GM19324 (cell line): ENCODE measurements around the gene SLC66A1.

Source experiments
- ATAC-seq: cut with Tn5 transposase; IDR thresholded peaks from one replicate; pipeline ENCODE4 v1.9.1; 2021; ENCODE audit warnings: mild to moderate bottlenecking, moderate library complexity; ENCODE audit not compliant: unreplicated experiment, low FRiP score

The SLC66A1 gene

GRCh38 chr1:19342062-19342750 is 30.1 kb downstream of the SLC66A1 start:
- ATAC-seq = no peak

GRCh38 chr1:19342894-19343616 is 30.9 kb downstream of the SLC66A1 start:
- ATAC-seq = no peak

- ATAC-seq = no peak
These were observed 31.7 kb downstream of the SLC66A1 start for GRCh38 chr1:19343617-19344350.

GRCh38 chr1:19344372-19344810 is 32.3 kb downstream of the SLC66A1 start:
- no peak for ATAC-seq

DNA sequence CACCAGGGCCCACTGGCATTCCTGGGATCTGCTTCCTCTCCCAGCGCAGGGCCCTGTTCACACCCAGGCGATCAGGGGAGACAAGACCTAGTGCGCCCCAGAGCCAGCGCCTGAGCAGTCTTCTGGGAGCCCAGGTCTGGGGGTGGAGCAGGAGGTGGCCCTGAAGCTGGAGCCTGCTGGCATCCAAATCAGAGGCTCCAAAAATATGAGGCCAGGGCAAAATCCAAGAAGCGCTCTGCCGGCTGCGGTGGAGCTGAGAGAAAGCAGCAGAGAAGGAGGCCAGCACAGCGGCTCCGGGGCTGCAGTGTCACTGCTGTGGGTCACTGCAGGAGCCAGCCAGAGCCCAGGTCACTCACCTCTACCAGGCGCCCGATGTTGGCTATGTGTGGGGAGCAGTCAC is 32.7 kb downstream of the SLC66A1 start:
- no peak for ATAC-seq

GRCh38 chr1:19345391-19345790 is 33.3 kb downstream of the SLC66A1 start:
- ATAC-seq = no peak

GRCh38 chr1:19346026-19346425 is 33.9 kb downstream of the SLC66A1 start:
- no peak for ATAC-seq

- no peak for ATAC-seq
These were observed 35.5 kb downstream of the SLC66A1 start for GRCh38 chr1:19347533-19348172.

DNA sequence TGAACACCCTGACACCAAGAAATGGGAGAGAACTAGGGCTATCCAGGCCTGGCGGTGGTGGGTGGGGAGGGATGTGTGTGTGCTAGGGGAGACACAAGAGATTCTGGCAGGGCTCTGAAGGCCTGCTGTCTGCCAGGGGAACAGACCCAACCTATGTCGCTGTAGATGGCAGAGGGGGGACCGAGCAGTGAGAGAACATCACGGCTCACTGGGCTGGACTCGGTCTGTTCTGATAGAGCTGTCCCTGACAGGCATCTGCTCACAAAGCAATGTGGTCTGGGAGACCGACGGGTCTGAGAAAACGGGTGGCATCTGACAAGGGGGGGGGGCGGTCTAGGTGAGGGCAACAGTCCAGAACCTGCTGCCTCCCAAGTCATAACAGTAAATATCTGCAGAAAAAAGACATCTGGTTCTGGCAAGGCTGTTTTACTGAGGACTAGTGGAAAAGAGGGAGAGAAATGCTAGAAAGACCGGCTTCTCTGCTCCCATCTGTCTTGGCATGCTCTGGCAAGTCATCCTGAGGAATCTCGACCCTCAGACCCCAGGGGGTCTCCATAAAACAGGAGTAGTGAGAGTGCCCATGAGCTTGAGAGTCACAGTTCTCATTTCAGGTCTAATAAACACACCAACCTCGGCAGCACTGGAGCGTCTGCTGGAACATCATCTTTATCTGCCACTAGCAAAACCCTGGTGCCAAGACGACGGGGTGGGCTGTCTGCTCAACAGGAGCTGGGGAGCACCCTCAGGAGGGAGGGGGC is 36.5 kb downstream of the SLC66A1 start:
- ATAC-seq = no peak

GRCh38 chr1:19349999-19350398 is 37.9 kb downstream of the SLC66A1 start:
- no peak for ATAC-seq

- ATAC-seq = no peak
These were observed 38.4 kb downstream of the SLC66A1 start for GRCh38 chr1:19350566-19350965.

GRCh38 chr1:19351873-19352272 is 39.7 kb downstream of the SLC66A1 start:
- no peak for ATAC-seq

DNA sequence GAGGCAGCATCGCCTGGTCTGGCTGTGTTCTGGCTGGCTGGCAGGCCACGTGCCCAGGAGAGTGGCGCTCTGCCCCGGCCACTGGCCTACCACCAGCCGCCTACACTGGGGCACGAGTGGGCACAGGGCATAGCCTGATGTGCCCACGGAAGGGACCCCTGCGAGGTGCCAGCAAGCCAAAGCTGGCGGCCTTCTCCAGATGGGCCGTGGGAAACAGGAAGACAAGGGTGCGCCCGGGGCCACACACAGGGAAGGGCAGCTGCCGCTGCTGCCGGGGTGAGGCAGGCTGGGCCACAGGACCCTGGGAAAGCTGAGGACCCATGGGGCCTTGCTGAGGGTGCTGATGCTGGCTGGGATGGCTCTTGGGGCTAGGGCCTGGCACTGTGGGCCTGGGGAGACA is 40.7 kb downstream of the SLC66A1 start:
- ATAC-seq = no peak

DNA sequence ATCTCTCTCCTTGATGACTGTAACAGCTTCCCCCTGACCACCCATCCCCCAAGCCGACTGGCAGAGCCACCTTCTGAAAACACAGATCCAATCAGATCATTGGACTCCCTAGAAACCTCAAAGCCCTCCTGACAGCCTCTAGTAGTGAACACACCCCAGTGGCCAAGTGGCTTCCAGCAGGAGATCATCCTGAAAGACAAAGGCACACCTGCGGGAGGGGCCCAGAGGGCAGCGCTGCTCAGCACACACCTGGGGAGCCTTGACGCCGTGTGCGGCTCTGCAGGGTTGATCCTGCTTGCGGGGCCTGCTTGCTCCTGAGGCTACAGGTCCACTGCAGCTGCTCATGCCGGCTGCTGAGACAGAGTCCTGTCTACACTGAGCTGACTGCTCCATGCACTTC is 41.5 kb downstream of the SLC66A1 start:
- ATAC-seq = no peak

DNA sequence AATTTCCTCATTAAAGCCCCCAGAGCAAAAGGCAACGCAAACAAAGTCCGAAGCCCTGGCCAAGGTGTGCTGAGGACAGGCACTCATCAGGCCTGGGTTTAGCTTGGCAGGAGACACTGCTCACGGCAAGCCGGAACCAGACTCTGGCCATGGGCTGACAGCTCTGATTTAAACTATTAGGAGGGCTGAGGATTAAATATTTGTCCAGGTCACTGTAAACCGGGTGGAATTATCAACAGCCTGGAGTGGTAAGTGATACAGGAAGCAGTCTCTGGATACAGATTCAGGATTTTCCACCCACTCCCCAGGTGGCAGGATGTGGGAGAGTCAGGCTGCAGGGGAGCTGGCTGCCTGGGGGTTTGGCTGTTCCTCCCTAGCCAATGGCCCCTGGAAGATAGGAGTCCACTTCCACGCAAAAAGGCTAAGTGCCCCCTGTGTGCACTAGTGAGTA is 42.4 kb downstream of the SLC66A1 start:
- no peak for ATAC-seq

DNA sequence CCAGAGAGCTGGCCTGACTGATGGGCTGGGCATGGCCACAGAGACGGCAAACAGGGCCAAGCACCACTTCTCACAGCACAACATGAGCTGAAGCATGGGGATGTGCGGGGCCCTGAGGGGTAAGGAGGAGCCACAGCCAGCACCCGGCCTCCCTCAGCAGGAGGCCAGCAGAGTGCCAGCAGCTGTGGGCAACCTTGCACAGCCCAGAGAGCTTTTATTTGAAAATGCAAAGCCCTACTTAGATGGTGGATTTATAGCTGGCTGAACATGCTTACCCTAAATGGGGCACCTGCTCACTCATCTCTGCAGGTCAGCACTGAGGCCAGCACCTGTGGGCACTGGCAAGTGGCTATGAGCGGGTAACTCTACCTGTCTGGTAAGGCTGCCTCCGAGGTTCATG is 44.1 kb downstream of the SLC66A1 start:
- no peak for ATAC-seq

- no peak for ATAC-seq
These were observed 45.3 kb downstream of the SLC66A1 start for GRCh38 chr1:19357299-19357986.

DNA sequence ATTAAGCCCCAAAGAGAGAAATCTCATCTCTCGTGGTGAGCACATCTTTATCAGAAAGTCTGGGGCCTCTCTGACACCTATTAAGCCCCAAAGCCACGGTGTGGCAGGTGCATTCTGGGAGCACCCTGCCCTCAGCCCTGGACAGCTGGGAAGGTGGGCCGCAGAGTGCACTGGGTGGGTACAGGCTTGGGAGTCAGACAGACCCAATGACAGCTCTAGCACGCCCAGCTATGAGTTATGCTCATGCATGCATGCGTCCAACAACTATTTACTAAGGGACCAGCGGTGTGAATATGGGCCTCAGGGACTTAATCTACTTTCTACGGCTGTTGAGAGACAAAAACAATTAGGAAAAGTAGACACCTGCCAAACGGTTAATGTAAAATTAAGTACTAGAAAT is 46.6 kb downstream of the SLC66A1 start:
- ATAC-seq = no peak

- no peak for ATAC-seq
These were observed 47.2 kb downstream of the SLC66A1 start for GRCh38 chr1:19359357-19359756.

- ATAC-seq = no peak
These were observed 47.9 kb downstream of the SLC66A1 start for GRCh38 chr1:19360016-19360415.
